GM21723 (cell line): Measurements from ENCODE around the gene MAP3K9.
"Not testable (repeated sequence)": the region's sequence is repeated elsewhere in the genome, so short reads cannot be mapped to it uniquely, and the experiment has no call there.

Source experiments
- ATAC-seq: cut with Tn5 transposase; IDR thresholded peaks from one replicate; pipeline ENCODE4 v1.9.1; 2021; ENCODE audit warnings: mild to moderate bottlenecking, moderate library complexity; ENCODE audit not compliant: unreplicated experiment

The MAP3K9 gene

GRCh38 chr14:70809225-70810219, at the start of gene MAP3K9:
MAP3K9 (minus strand) TSS chr14:70809513; CDS start chr14:70809171, 342 bp downstream.
- ATAC-seq, result peak; percentile 83

GRCh38 chr14:70858641-70859040, 49.3 kb upstream of the MAP3K9 start:
- ATAC-seq, result no peak

- ATAC-seq, result no peak
These were observed 48.2 kb upstream of the MAP3K9 start for GRCh38 chr14:70857496-70857890.

GRCh38 chr14:70856851-70857495, 47.7 kb upstream of the MAP3K9 start:
- no peak for ATAC-seq

- ATAC-seq, result no peak
These were observed 46.2 kb upstream of the MAP3K9 start for GRCh38 chr14:70855486-70855885.

- ATAC-seq, result not testable (repeated sequence)
These were observed 44.3 kb upstream of the MAP3K9 start for GRCh38 chr14:70853658-70854057.

GRCh38 chr14:70847406-70848090, 38.2 kb upstream of the MAP3K9 start:
- no peak for ATAC-seq

- no peak for ATAC-seq
These were observed 36.3 kb upstream of the MAP3K9 start for GRCh38 chr14:70845601-70846000.

- no peak for ATAC-seq
These were observed 33.6 kb upstream of the MAP3K9 start for GRCh38 chr14:70842851-70843462.

GRCh38 chr14:70838076-70838475, 28.8 kb upstream of the MAP3K9 start:
- ATAC-seq, result no peak

- ATAC-seq, result no peak
These were observed 27.6 kb upstream of the MAP3K9 start for GRCh38 chr14:70836946-70837345.

- no peak for ATAC-seq
These were observed 24.6 kb upstream of the MAP3K9 start for GRCh38 chr14:70833884-70834283.

- ATAC-seq, result no peak
These were observed 23.4 kb upstream of the MAP3K9 start for GRCh38 chr14:70832561-70833305.

GRCh38 chr14:70830998-70831781, 21.9 kb upstream of the MAP3K9 start:
- no peak for ATAC-seq

GRCh38 chr14:70828188-70828587, 18.9 kb upstream of the MAP3K9 start:
- no peak for ATAC-seq

GRCh38 chr14:70827752-70828151, 18.4 kb upstream of the MAP3K9 start:
- ATAC-seq, result no peak

- no peak for ATAC-seq
These were observed 18.0 kb upstream of the MAP3K9 start for GRCh38 chr14:70827347-70827746.

GRCh38 chr14:70823281-70823680, 14.0 kb upstream of the MAP3K9 start:
- no peak for ATAC-seq

- no peak for ATAC-seq
These were observed 13.3 kb upstream of the MAP3K9 start for GRCh38 chr14:70822530-70823185.
